NOMO-1 treated with dmso at 0.1 percent for 144 hours (cell line): ENCODE measurements around the gene PIK3R1.

Experiments
- DNase-seq: peaks from one replicate; lab custom pipeline; 2025; ENCODE audit not compliant: unreplicated experiment; lab: John Stamatoyannopoulos, UW

The PIK3R1 gene

GRCh38 chr5:68319706-68320412 lies 104.3 kb downstream of the PIK3R1 start:
- no peak for DNase-seq

- DNase-seq: no peak
Measured at GRCh38 chr5:68320413-68320986, 104.9 kb downstream of the PIK3R1 start.

- no peak for DNase-seq
Measured at GRCh38 chr5:68325065-68325580, 109.6 kb downstream of the PIK3R1 start.

- peak; percentile 38 for DNase-seq
Measured at GRCh38 chr5:68329554-68330255, 114.1 kb downstream of the PIK3R1 start.

- no peak for DNase-seq
Measured at GRCh38 chr5:68330574-68330973, 115.0 kb downstream of the PIK3R1 start.

GRCh38 chr5:68331192-68332079 lies 115.9 kb downstream of the PIK3R1 start:
- DNase-seq: peak; percentile 62

- peak; percentile 39 for DNase-seq
Measured at GRCh38 chr5:68332080-68332451, 116.5 kb downstream of the PIK3R1 start.

GRCh38 chr5:68332556-68332955 lies 117.0 kb downstream of the PIK3R1 start:
- peak; percentile 36 for DNase-seq

- no peak for DNase-seq
Measured at GRCh38 chr5:68333649-68334552, 118.3 kb downstream of the PIK3R1 start.

- DNase-seq: no peak
Measured at GRCh38 chr5:68334553-68334886, 119.0 kb downstream of the PIK3R1 start.

GRCh38 chr5:68335075-68335474 lies 119.5 kb downstream of the PIK3R1 start:
- no peak for DNase-seq

- no peak for DNase-seq
Measured at GRCh38 chr5:68336200-68336599, 120.6 kb downstream of the PIK3R1 start.

- no peak for DNase-seq
Measured at GRCh38 chr5:68337235-68337634, 121.7 kb downstream of the PIK3R1 start.

- no peak for DNase-seq
Measured at GRCh38 chr5:68339921-68340321, 124.4 kb downstream of the PIK3R1 start.

- DNase-seq: no peak
Measured at GRCh38 chr5:68341006-68341405, 125.5 kb downstream of the PIK3R1 start.

GRCh38 chr5:68342693-68343092 lies 127.1 kb downstream of the PIK3R1 start:
- DNase-seq: no peak

GRCh38 chr5:68343421-68343826 lies 127.9 kb downstream of the PIK3R1 start:
- DNase-seq: no peak

GRCh38 chr5:68344447-68345111 lies 129.0 kb downstream of the PIK3R1 start:
- no peak for DNase-seq

- DNase-seq: no peak
Measured at GRCh38 chr5:68345171-68345570, 129.6 kb downstream of the PIK3R1 start.

- DNase-seq: no peak
Measured at GRCh38 chr5:68345582-68345981, 130.0 kb downstream of the PIK3R1 start.
